H1 (cell line): Measurements from ENCODE around the gene UCN3. TPM values are rescaled to one million over a fixed set of nuclear protein-coding genes. Genes with fewer than 3 reads are reported as not detected.
A peak's percentile ranks its signal among the peaks of the same experiment; 100 is the strongest.

Experiments used
- CTCF ChIA-PET: fragments of 300-600 bp; sonication (Branson Sonifier 250); formaldehyde crosslinking; loops from one replicate; lab custom pipeline; 2021; ENCODE audit not compliant: partially characterized antibody; lab: Charles Lee
- POLR2A ChIA-PET: fragments of 300-600 bp; sonication (Branson Sonifier 250); formaldehyde crosslinking; loops from one replicate; lab custom pipeline; 2021; ENCODE audit warnings: inconsistent platforms; ENCODE audit not compliant: partially characterized antibody; lab: Charles Lee
- DNase-seq, 2 experiments: peaks; one replicate each; pipeline versions ENCODE4 v3.0.0 to v3.0.0-alpha.2; 2010 to 2022; ENCODE audit warnings: low spot score in 2 of 2, low read depth in 1 of 2, mixed read lengths in 1 of 2
- FAIRE-seq: peaks from 2 replicates; lab custom pipeline; 2011; peaks lifted over from hg19 to GRCh38; lab: Jason Lieb, UNC
- H2AFZ ChIP-seq: 2 replicates; pipeline ENCODE4 v1.8.1; 2012; ENCODE audit warnings: low read length, inconsistent platforms
- H2AK5ac ChIP-seq: 2 replicates; pipeline ENCODE4 v1.6.1; 2013; ENCODE audit warnings: low read depth, low read length
- H2BK120ac ChIP-seq: replicated peaks from 2 replicates; pipeline ENCODE3; 2013; ENCODE audit warnings: low read depth, low read length, inconsistent platforms
- H2BK12ac ChIP-seq: 2 replicates; pipeline ENCODE4 v1.6.1; 2013; ENCODE audit warnings: low read depth, low read length
- H2BK15ac ChIP-seq: 2 replicates; pipeline ENCODE4 v1.6.1; 2013; ENCODE audit warnings: low read length
- H2BK20ac ChIP-seq: 2 replicates; pipeline ENCODE4 v1.6.1; 2013; ENCODE audit warnings: low read length
- H2BK5ac ChIP-seq: 2 replicates; pipeline ENCODE4 v1.6.1; 2013; ENCODE audit warnings: low read depth, low read length
- H3K14ac ChIP-seq: 2 replicates; pipeline ENCODE4 v1.6.1; 2013; ENCODE audit warnings: inconsistent platforms; ENCODE audit not compliant: insufficient read length
- H3K18ac ChIP-seq: 2 replicates; pipeline ENCODE4 v1.6.1; 2013; ENCODE audit warnings: low read length; ENCODE audit errors: extremely low read depth
- H3K23ac ChIP-seq: 2 replicates; pipeline ENCODE4 v1.6.1; 2013; ENCODE audit warnings: inconsistent platforms; ENCODE audit not compliant: insufficient read length
- H3K23me2 ChIP-seq: 2 replicates; pipeline ENCODE4 v1.6.1; 2013; ENCODE audit warnings: low read depth, low read length
- H3K27ac ChIP-seq: 2 replicates; pipeline ENCODE4 v1.6.1; 2011; ENCODE audit warnings: low read depth, low read length, inconsistent platforms
- H3K27me3 ChIP-seq, 4 experiments: replicated peaks in 1 of 4; 1 replicate in 1 of 4; 2 replicates in 3 of 4; pipeline versions ENCODE4 v1.6.1 to v1.8.1; 2011 to 2013; ENCODE audit warnings: low read length in 3 of 4, mild to moderate bottlenecking in 3 of 4, inconsistent platforms in 2 of 4, mixed read lengths in 2 of 4, moderate library complexity in 1 of 4; ENCODE audit not compliant: control insufficient read depth in 3 of 4, insufficient read depth in 3 of 4; ENCODE audit errors: extremely low read depth in 1 of 4
- H3K36me3 ChIP-seq, 4 experiments: 2 replicates each; pipeline versions ENCODE4 v1.6.1 to v1.8.1; 2011 to 2013; ENCODE audit warnings: mild to moderate bottlenecking in 4 of 4, low read length in 3 of 4, moderate library complexity in 2 of 4, control low read depth in 1 of 4, inconsistent platforms in 1 of 4; ENCODE audit not compliant: insufficient read depth in 4 of 4, control insufficient read depth in 2 of 4
- H3K4ac ChIP-seq: replicated peaks from 2 replicates; pipeline ENCODE3; 2013; ENCODE audit warnings: low read length, low read depth, mixed read lengths, inconsistent platforms; ENCODE audit not compliant: insufficient read length
- H3K4me1 ChIP-seq, 4 experiments: replicated peaks in 1 of 4; 1 replicate in 1 of 4; 2 replicates in 3 of 4; pipeline versions ENCODE4 v1.6.1 to v1.8.1; 2011 to 2013; ENCODE audit warnings: low read length in 3 of 4, inconsistent platforms in 2 of 4, mixed read lengths in 1 of 4; ENCODE audit not compliant: insufficient read depth in 4 of 4, control insufficient read depth in 3 of 4
- H3K4me2 ChIP-seq, 2 experiments: 2 replicates each; pipeline versions ENCODE4 v1.6.1 to v1.8.1; 2011 to 2013; ENCODE audit warnings: low read depth in 2 of 2, low read length in 2 of 2, control low read depth in 1 of 2, inconsistent platforms in 1 of 2, mild to moderate bottlenecking in 1 of 2; ENCODE audit not compliant: insufficient read depth in 1 of 2
- H3K4me3 ChIP-seq, 4 experiments: fragments of 200-600, 300-600 bp in 1 of 4; sonication (generic), shearing (Covaris generic), sonication (Bioruptor Twin) in 1 of 4; 2 replicates each; pipeline versions ENCODE4 v1.5.1 to v1.8.1; 2011 to 2016; ENCODE audit warnings: low read length in 4 of 4, low read depth in 3 of 4, control low read depth in 2 of 4, inconsistent platforms in 2 of 4, mild to moderate bottlenecking in 2 of 4, mixed read lengths in 1 of 4, moderate library complexity in 1 of 4; ENCODE audit not compliant: insufficient read depth in 2 of 4; ENCODE audit errors: extremely low read depth in 1 of 4
- H3K56ac ChIP-seq: replicated peaks from 2 replicates; pipeline ENCODE3; 2013; ENCODE audit warnings: low read depth, mild to moderate bottlenecking, mixed read lengths, low read length, inconsistent platforms; ENCODE audit not compliant: insufficient read length
- H3K79me1 ChIP-seq: 2 replicates; pipeline ENCODE4 v1.6.1; 2013; ENCODE audit warnings: low read depth, low read length, control low read depth
- H3K79me2 ChIP-seq, 2 experiments: 2 replicates each; pipeline versions ENCODE4 v1.6.1 to v1.8.1; 2012 to 2013; ENCODE audit warnings: low read length in 2 of 2, mild to moderate bottlenecking in 2 of 2, inconsistent platforms in 1 of 2; ENCODE audit not compliant: insufficient read depth in 2 of 2, control insufficient read depth in 1 of 2
- H3K9ac ChIP-seq, 4 experiments: replicated peaks in 1 of 4; 1 replicate in 1 of 4; 2 replicates in 3 of 4; pipeline versions ENCODE4 v1.6.1 to v1.8.1; 2011 to 2013; ENCODE audit warnings: low read depth in 3 of 4, low read length in 3 of 4, control low read depth in 2 of 4, mild to moderate bottlenecking in 2 of 4, moderate library complexity in 2 of 4, inconsistent platforms in 1 of 4; ENCODE audit errors: extremely low read depth in 1 of 4
- H3K9me3 ChIP-seq, 2 experiments: 2 replicates each; pipeline versions ENCODE4 v1.6.1 to v1.8.1; 2012 to 2013; ENCODE audit warnings: mild to moderate bottlenecking in 2 of 2, moderate library complexity in 2 of 2, control low read depth in 1 of 2, inconsistent platforms in 1 of 2, low read depth in 1 of 2, low read length in 1 of 2, mixed read lengths in 1 of 2; ENCODE audit not compliant: insufficient read depth in 2 of 2
- H4K20me1 ChIP-seq, 2 experiments: replicated peaks in 1 of 2; 2 replicates each; pipeline versions ENCODE3 to v1.8.1; 2011 to 2013; ENCODE audit warnings: inconsistent platforms in 2 of 2, low read length in 2 of 2, mild to moderate bottlenecking in 1 of 2; ENCODE audit not compliant: insufficient read depth in 2 of 2, control insufficient read depth in 1 of 2
- H4K5ac ChIP-seq: 2 replicates; pipeline ENCODE4 v1.6.1; 2013; ENCODE audit warnings: low read length, low read depth, mixed read lengths, inconsistent platforms; ENCODE audit not compliant: insufficient read length
- H4K8ac ChIP-seq: 2 replicates; pipeline ENCODE4 v1.8.0; 2013; ENCODE audit warnings: mild to moderate bottlenecking, moderate library complexity, low read length, inconsistent platforms; ENCODE audit not compliant: insufficient read depth; ENCODE audit errors: extremely low read depth
- H4K91ac ChIP-seq: replicated peaks from 2 replicates; pipeline ENCODE3; 2013; ENCODE audit warnings: low read length, mixed read lengths, inconsistent platforms; ENCODE audit not compliant: insufficient read length
- CHD2 ChIP-seq: IDR thresholded peaks from 2 replicates; pipeline ENCODE4 v1.6.1; 2012; ENCODE audit warnings: low read length, improper control_type of control experiment
- CREB1 ChIP-seq: IDR thresholded peaks from 2 replicates; pipeline ENCODE4 v1.6.1; 2012; ENCODE audit warnings: inconsistent platforms
- EP300 ChIP-seq, 2 experiments: IDR thresholded peaks; 1 replicate in 1 of 2; 2 replicates in 1 of 2; pipeline ENCODE4 v1.6.1; 2011 to 2012; ENCODE audit warnings: low read depth in 2 of 2, low read length in 2 of 2, mild to moderate bottlenecking in 2 of 2, borderline replicate concordance in 1 of 2, inconsistent platforms in 1 of 2, moderate library complexity in 1 of 2
- NANOG ChIP-seq: IDR thresholded peaks from 2 replicates; pipeline ENCODE4 v1.6.1; 2011; ENCODE audit warnings: low read length, low read depth, mild to moderate bottlenecking, inconsistent platforms; ENCODE audit not compliant: insufficient read depth, poor library complexity, severe bottlenecking
- WGBS, 2 experiments: shearing (Covaris generic) in 1 of 2; methylation state at CpG; one replicate each; pipeline versions ENCODE4 v1.1.6 to v1.1.7; 2013 to 2015; ENCODE audit warnings: low lambda C conversion rate in 2 of 2, mixed read lengths in 2 of 2, inconsistent platforms in 1 of 2, low coverage in 1 of 2, missing lambda C conversion rate in 1 of 2; ENCODE audit not compliant: insufficient replicate concordance in 2 of 2, insufficient coverage in 1 of 2, insufficient read length in 1 of 2; ENCODE audit errors: extremely low coverage in 1 of 2, missing lambda C conversion rate in 1 of 2; 5-methylcytosine and 5-hydroxymethylcytosine counted together
- polyA plus RNA-seq, 7 experiments: library from polyadenylated mRNA; depleted of rRNA in 3 of 7; stranded (reverse) in 5 of 7; unstranded in 2 of 7; fragments of >200 nt in 5 of 7; fragments of 200-250 nt in 2 of 7; gene quantifications; 1 replicate in 5 of 7; 2 replicates in 1 of 7; 4 replicates in 1 of 7; pipeline versions ENCODE4 v1.2.1 to v1.2.3, GENCODE V29; 2011 to 2013; ENCODE audit warnings: missing spikeins in 2 of 7, mixed read lengths in 2 of 7
- total RNA-seq: library from RNA; stranded (reverse); fragmentation: NEBNext Ultra II Directional; extraction: Animal tissue kit (Norgen Biotek cat#: 25700); gene quantifications from 2 replicates; pipeline ENCODE4 v1.2.1, GENCODE V29; 2021

The UCN3 gene
- total and polyA plus RNA-seq, 2 of the 8 experiments (the other 6 are each of a cell fraction or from before 2014, with no cell fraction given), result not detected

- no peaks in the 10 kb centered on the region; a peak in 1 of 8 replicates for H3K36me3 ChIP-seq
- no peak overlapping the region for H4K91ac ChIP-seq
- peak overlapping the region; percentile 13; the same call in 1 of the 2 replicates for H2AK5ac ChIP-seq
- H2BK5ac ChIP-seq, result no peak overlapping the region
- H4K20me1 ChIP-seq, result peaks cover 0 to 3% of the 10 kb centered on the region in 2 experiments
- no peak overlapping the region for H3K18ac ChIP-seq
- H2BK120ac ChIP-seq, result no peak overlapping the region
- H4K5ac ChIP-seq, result no peak overlapping the region
- peaks cover 15% of the 10 kb centered on the region for H3K23me2 ChIP-seq
- WGBS, 2 experiments, result 83 to 100% methylated on average over 1 to 28 of the region's 28 CpGs
- FAIRE-seq, result no peak
- no peak overlapping the region for H3K4ac ChIP-seq
- no peak overlapping the region for H3K4me2 ChIP-seq
- H3K9me3 ChIP-seq, result peaks cover 2 to 12% of the 10 kb centered on the region in 2 experiments; a peak in 3 of 4 replicates
- no peak overlapping the region for H3K27ac ChIP-seq
- H3K79me1 ChIP-seq, result no peaks in the 10 kb centered on the region
- ChIA-PET CTCF (no interaction called here), POLR2A (no interaction called here)
- H3K23ac ChIP-seq, result no peak overlapping the region
- no peak overlapping the region for H3K4me3 ChIP-seq
- H3K79me2 ChIP-seq, result no peaks in the 10 kb centered on the region
- no peak overlapping the region for H4K8ac ChIP-seq
- no peak overlapping the region for H2AFZ ChIP-seq
- H3K56ac ChIP-seq, result peak overlapping the region; percentile 64
- no peak overlapping the region for H3K14ac ChIP-seq
- H3K27me3 ChIP-seq, result no peaks in the 10 kb centered on the region
- no peak for TF ChIP-seq CHD2
- TF ChIP-seq NANOG, result no peak
- no peak for TF ChIP-seq CREB1
- no peak for TF ChIP-seq EP300 (IDR thresholded peaks at IDR 0.05; ENCODE audit: borderline replicate concordance in 1 of 2, low read depth in 2 of 2, low read length in 2 of 2)
- no peak overlapping the region for H2BK15ac ChIP-seq
- no peak overlapping the region for H2BK12ac ChIP-seq
- DNase-seq, result no peak
- no peak overlapping the region for H2BK20ac ChIP-seq
- H3K9ac ChIP-seq, result no peak overlapping the region
- no peaks in the 10 kb centered on the region; a peak in 1 of 7 replicates for H3K4me1 ChIP-seq
Measured at GRCh38 chr10:5370493-5371352, 6.0 kb downstream of the UCN3 start.
